Measurements from ENCODE around the gene TRIL. TPM values are rescaled to one million over a fixed set of nuclear protein-coding genes. Genes with fewer than 3 reads are reported as not detected.

The TRIL gene
- total RNA-seq, 1 donor from 2014 or later = 0.06 TPM

GRCh38 chr7:28957751-28958234, 337 bp downstream of the TRIL start:
- DNase-seq (ENCODE audit: low read depth) = no peak
- peak overlapping the region; percentile 37 for H3K4me3 ChIP-seq (ENCODE audit: low read depth, low read length)
- no peak for TF ChIP-seq CTCF (conservative IDR thresholded peaks at IDR 0.05; ENCODE audit: low read depth, low read length)

- no peak for TF ChIP-seq CTCF (conservative IDR thresholded peaks at IDR 0.05; ENCODE audit: low read depth, low read length)
- peak overlapping the region; percentile 54 for H3K4me3 ChIP-seq (ENCODE audit: low read depth, low read length)
These were observed 923 bp downstream of the TRIL start for GRCh38 chr7:28957064-28957750.

GRCh38 chr7:28956608-28957063, 1.5 kb downstream of the TRIL start:
- DNase-seq (ENCODE audit: low read depth) = no peak
- H3K4me3 ChIP-seq (ENCODE audit: low read depth, low read length) = peak overlapping the region; percentile 54
- TF ChIP-seq CTCF (conservative IDR thresholded peaks at IDR 0.05; ENCODE audit: low read depth, low read length) = peak; percentile 57

More at GRCh38 chr7:28957064-28957750, 923 bp downstream of the TRIL start:
- DNase-seq (ENCODE audit: low read depth) = no peak

GRCh38 chr7:28955718-28956607, 2.2 kb downstream of the TRIL start:
- peak overlapping the region; percentile 54 for H3K4me3 ChIP-seq (ENCODE audit: low read depth, low read length)
- TF ChIP-seq CTCF (conservative IDR thresholded peaks at IDR 0.05; ENCODE audit: low read depth, low read length) = peak; percentile 70
- no peak for DNase-seq (ENCODE audit: low read depth)

- TF ChIP-seq CTCF (conservative IDR thresholded peaks at IDR 0.05; ENCODE audit: low read depth, low read length) = no peak
- no peak for DNase-seq (ENCODE audit: low read depth)
- peak overlapping the region; percentile 54 for H3K4me3 ChIP-seq (ENCODE audit: low read depth, low read length)
These were observed 2.8 kb downstream of the TRIL start for GRCh38 chr7:28955356-28955717.

- no peak overlapping the region for H3K4me3 ChIP-seq (ENCODE audit: low read depth, low read length)
- no peak for DNase-seq (ENCODE audit: low read depth)
- TF ChIP-seq CTCF (conservative IDR thresholded peaks at IDR 0.05; ENCODE audit: low read depth, low read length) = no peak
These were observed 3.2 kb downstream of the TRIL start for GRCh38 chr7:28954946-28955345.

All from epithelial cell of proximal tubule (primary cell).